Mammary epithelial cell (primary cell): ENCODE measurements around the gene GUCY1A2.

Experiments
- EZH2 ChIP-seq: IDR thresholded peaks from 2 replicates; pipeline ENCODE4 v1.6.1; 2012; ENCODE audit warnings: low read length, inconsistent platforms, borderline replicate concordance
- TF ChIP-seq, protein P1 (sequence below), 2 donors: IDR thresholded peaks in 1 of 2; conservative IDR thresholded peaks in 1 of 2; 2 replicates each; pipeline ENCODE4 v1.5.1; 2011 to 2012; ENCODE audit warnings: inconsistent platforms in 2 of 2, low read length in 2 of 2, mild to moderate bottlenecking in 2 of 2, control low read depth in 1 of 2, low read depth in 1 of 2; ENCODE audit not compliant: insufficient read depth in 1 of 2; ENCODE audit errors: extremely low read depth in 1 of 2

DNA sequence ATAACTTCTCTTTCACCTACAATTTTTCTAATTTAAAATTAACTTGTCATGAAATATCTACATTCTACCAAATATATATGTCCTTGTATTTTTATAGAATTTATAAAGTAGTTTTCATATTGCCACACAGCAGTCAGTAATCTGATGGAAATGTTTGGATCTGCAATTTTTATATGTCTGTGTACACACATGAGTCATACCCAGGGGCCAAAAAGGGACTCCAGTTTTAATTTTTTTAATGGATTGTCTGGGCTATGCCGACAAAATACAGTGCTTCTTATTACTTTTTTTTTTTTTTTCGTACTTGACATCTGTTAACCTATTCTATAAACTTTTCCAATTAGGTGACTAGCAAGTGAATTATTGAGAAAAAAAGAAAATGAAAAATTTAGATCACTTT is 6.3 kb downstream of the GUCY1A2 start:
- TF ChIP-seq, protein P1, sequence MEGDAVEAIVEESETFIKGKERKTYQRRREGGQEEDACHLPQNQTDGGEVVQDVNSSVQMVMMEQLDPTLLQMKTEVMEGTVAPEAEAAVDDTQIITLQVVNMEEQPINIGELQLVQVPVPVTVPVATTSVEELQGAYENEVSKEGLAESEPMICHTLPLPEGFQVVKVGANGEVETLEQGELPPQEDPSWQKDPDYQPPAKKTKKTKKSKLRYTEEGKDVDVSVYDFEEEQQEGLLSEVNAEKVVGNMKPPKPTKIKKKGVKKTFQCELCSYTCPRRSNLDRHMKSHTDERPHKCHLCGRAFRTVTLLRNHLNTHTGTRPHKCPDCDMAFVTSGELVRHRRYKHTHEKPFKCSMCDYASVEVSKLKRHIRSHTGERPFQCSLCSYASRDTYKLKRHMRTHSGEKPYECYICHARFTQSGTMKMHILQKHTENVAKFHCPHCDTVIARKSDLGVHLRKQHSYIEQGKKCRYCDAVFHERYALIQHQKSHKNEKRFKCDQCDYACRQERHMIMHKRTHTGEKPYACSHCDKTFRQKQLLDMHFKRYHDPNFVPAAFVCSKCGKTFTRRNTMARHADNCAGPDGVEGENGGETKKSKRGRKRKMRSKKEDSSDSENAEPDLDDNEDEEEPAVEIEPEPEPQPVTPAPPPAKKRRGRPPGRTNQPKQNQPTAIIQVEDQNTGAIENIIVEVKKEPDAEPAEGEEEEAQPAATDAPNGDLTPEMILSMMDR (conservative IDR thresholded peaks at IDR 0.05 in 1 of 2, IDR thresholded peaks at IDR 0.05 in 1 of 2; ENCODE audit: extremely low read depth in 1 of 2, insufficient read depth in 1 of 2, low read depth in 1 of 2, low read length in 2 of 2): no peak
- no peak for TF ChIP-seq EZH2
